ENCODE measurements around the gene ITIH5.
"Not testable (repeated sequence)": the region's sequence is repeated elsewhere in the genome, so short reads cannot be mapped to it uniquely, and the experiment has no call there.

Gene ITIH5

GRCh38 chr10:7659560-7659959 is 7.2 kb downstream of the ITIH5 start:
- no peak overlapping the region for H3K27ac ChIP-seq
- TF ChIP-seq CTCF (IDR thresholded peaks at IDR 0.05) (no peak), ZFX (IDR thresholded peaks at IDR 0.05; ENCODE audit: borderline replicate concordance) (no peak)

GRCh38 chr10:7657552-7657951 is 9.2 kb downstream of the ITIH5 start:
- TF ChIP-seq CTCF (IDR thresholded peaks at IDR 0.05) (no peak), ZFX (IDR thresholded peaks at IDR 0.05; ENCODE audit: borderline replicate concordance) (no peak)
- no peak overlapping the region for H3K27ac ChIP-seq

GRCh38 chr10:7657079-7657478 is 9.7 kb downstream of the ITIH5 start:
- H3K27ac ChIP-seq, result not testable (repeated sequence)

GRCh38 chr10:7651853-7652470 is 14.8 kb downstream of the ITIH5 start:
- H3K27ac ChIP-seq, result no peak overlapping the region
- TF ChIP-seq CTCF (IDR thresholded peaks at IDR 0.05) (no peak), ZFX (IDR thresholded peaks at IDR 0.05; ENCODE audit: borderline replicate concordance) (no peak)

GRCh38 chr10:7649673-7650300 is 17.0 kb downstream of the ITIH5 start:
- no peak overlapping the region for H3K27ac ChIP-seq
- TF ChIP-seq ZFX (IDR thresholded peaks at IDR 0.05; ENCODE audit: borderline replicate concordance) (no peak), CTCF (IDR thresholded peaks at IDR 0.05) (no peak)

- no peak overlapping the region for H3K27ac ChIP-seq
- no peak for TF ChIP-seq CTCF (IDR thresholded peaks at IDR 0.05)
- TF ChIP-seq ZFX (IDR thresholded peaks at IDR 0.05; ENCODE audit: borderline replicate concordance), result no peak
Observed at GRCh38 chr10:7647062-7647664, 19.6 kb downstream of the ITIH5 start.

GRCh38 chr10:7642491-7643011 is 24.2 kb downstream of the ITIH5 start:
- no peak for TF ChIP-seq CTCF (IDR thresholded peaks at IDR 0.05)
- no peak for TF ChIP-seq ZFX (IDR thresholded peaks at IDR 0.05; ENCODE audit: borderline replicate concordance)
- H3K27ac ChIP-seq, result no peak overlapping the region

Data from 22Rv1 (cell line).